DOHH2 (cell line): ENCODE data around the gene BGN.

Source experiments
- CTCF ChIP-seq: fragments of 200-600 bp; sonication (generic); IDR thresholded peaks from one replicate; pipeline ENCODE4 v1.5.1; 2014; ENCODE audit warnings: antibody characterized with exemption, mild to moderate bottlenecking, low read depth, low read length; ENCODE audit not compliant: poor library complexity, severe bottlenecking
- EZH2phosphoT487 ChIP-seq: fragments of 200-600 bp; sonication (generic); IDR thresholded peaks from 2 replicates; pipeline ENCODE4 v1.6.1; 2017; ENCODE audit warnings: borderline replicate concordance, mild to moderate bottlenecking, antibody characterized with exemption, low read length, moderate library complexity, mixed read lengths

- TF ChIP-seq CTCF (no peak), EZH2phosphoT487 (no peak)
Observed at GRCh38 chrX:153456704-153457103, 38.1 kb upstream of the BGN start.
